Heart left ventricle (tissue), 13 donors: ENCODE results near the gene CNTN4.

Experiments used
- CTCF ChIP-seq, 12 donors: fragments of 200-600 bp; sonication (generic) in 4 of 12; IDR thresholded peaks; one replicate each; pipeline versions ENCODE4 v1.5.0 to v1.8.0; 2018 to 2022; ENCODE audit warnings: antibody characterized with exemption in 12 of 12, mild to moderate bottlenecking in 5 of 12
- POLR2A ChIP-seq, 2 donors: fragments of 450-650 bp; IDR thresholded peaks; one replicate each; pipeline ENCODE4 v1.6.1; 2017; ENCODE audit warnings: antibody characterized with exemption in 2 of 2, mild to moderate bottlenecking in 2 of 2, moderate library complexity in 2 of 2
- donor health status: ischemic (EF 13 %, LVEDD 7.1; RV severe dilation, severe dysfunction).
- donor health status: DM: no; HTN: yes; CAD: no.
- donor health status: DM: no; HTN: no; CAD: no.
- donor health status: ischemic (EF 25% LVEDD 6.9; RV normal size, moderate dysfunction).
- donor health status: ischemic (EF 25% LVEDD 5.7; RV mildly dilated, moderate dysfunction).
- donor health status: ischemic (EF 35%, LVEDD 5.7; RV mildly dilated, moderate dysfunction).
- donor health status: nonischemic (EF 11% LVEDD 7.7; RV severe dilation, severe dysfunction).
- donor health status: DM: yes; HTN: yes; CAD: no.
- donor health status: PGD.
- donor health status: ischemic (EF 29% LVEDD 5.4; RV normal size, mild dysfunction).
- donor health status: nonischemic (EF 23%, LVEDD 6.1; RV moderate dilation, normal function).

DNA sequence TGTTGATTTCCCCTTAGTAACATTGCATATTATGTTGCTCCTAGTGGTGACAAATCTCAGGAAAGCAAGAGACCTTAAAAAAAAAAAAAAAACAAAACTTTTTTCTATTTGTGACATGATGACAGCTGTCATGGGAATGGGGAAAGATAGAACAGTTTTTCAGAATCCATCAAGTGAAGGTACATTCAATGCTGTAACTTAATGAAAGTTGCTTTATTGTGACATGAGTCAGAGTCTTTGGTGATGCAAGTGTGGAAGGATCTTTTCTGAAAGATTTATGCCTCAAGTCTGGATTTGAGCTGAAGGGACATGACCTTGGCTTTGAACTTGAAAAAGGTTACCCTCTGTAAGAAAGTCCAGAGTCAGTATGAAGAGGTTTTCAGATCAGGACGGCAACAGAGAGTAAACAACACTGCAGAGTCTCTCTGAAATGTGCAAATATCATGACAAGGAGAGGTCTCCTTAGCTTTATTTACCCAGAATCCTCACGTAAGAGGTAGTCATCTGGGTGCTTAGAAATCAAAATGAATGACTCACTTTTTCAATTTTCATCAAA lies 424.7 kb downstream of the CNTN4 start:
- TF ChIP-seq CTCF (IDR thresholded peaks at IDR 0.05) (no peak), POLR2A (IDR thresholded peaks at IDR 0.05) (no peak)
